SK-N-SH treated with all-trans-retinoic acid at 6 μM for 48 hours (cell line): ENCODE data around the gene NEU2.

Source experiments
- ATAC-seq: fragments of 200-7000 bp; cut with Tn5 transposase; 3 replicates; pipeline ENCODE4 v1.9.1; 2020; ENCODE audit warnings: mild to moderate bottlenecking, moderate library complexity
- ARNTL ChIP-seq: fragments of 450-650 bp; formaldehyde crosslinking; IDR thresholded peaks from 2 replicates; pipeline ENCODE4 v1.5.0; 2020; ENCODE audit warnings: low read depth, mild to moderate bottlenecking, moderate library complexity, borderline replicate concordance
- BACH2 ChIP-seq: fragments of 250-450 bp; sonication (Bioruptor Pico); IDR thresholded peaks from 2 replicates; pipeline ENCODE4 v1.9.0; 2021; ENCODE audit warnings: mild to moderate bottlenecking, borderline replicate concordance
- CREB5 ChIP-seq: fragments of 250-450 bp; sonication (Bioruptor Pico); IDR thresholded peaks from 2 replicates; pipeline ENCODE4 v1.5.1; 2020; ENCODE audit warnings: low read depth, mild to moderate bottlenecking, moderate library complexity
- CSDC2 ChIP-seq: fragments of 250-450 bp; sonication (Bioruptor Pico); IDR thresholded peaks from 2 replicates; pipeline ENCODE4 v1.5.0; 2020; ENCODE audit warnings: mild to moderate bottlenecking, moderate library complexity
- CSRNP3 ChIP-seq: fragments of 250-450 bp; sonication (Bioruptor Pico); IDR thresholded peaks from 2 replicates; pipeline ENCODE4 v1.5.1; 2021; ENCODE audit warnings: mild to moderate bottlenecking, moderate library complexity
- ESRRG ChIP-seq: fragments of 250-450 bp; sonication (Bioruptor Pico); IDR thresholded peaks from 2 replicates; pipeline ENCODE4 v1.6.1; 2021; ENCODE audit warnings: mild to moderate bottlenecking
- ISL1 ChIP-seq: fragments of 250-450 bp; sonication (Bioruptor Pico); IDR thresholded peaks from 2 replicates; pipeline ENCODE4 v2.1.2; 2022; ENCODE audit warnings: mild to moderate bottlenecking, moderate library complexity
- OSR1 ChIP-seq: fragments of 250-450 bp; sonication (Bioruptor Pico); IDR thresholded peaks from 2 replicates; pipeline ENCODE4 v1.8.0; 2022; ENCODE audit warnings: moderate library complexity, mild to moderate bottlenecking, inconsistent platforms
- PATZ1 ChIP-seq: fragments of 250-450 bp; sonication (Bioruptor Pico); IDR thresholded peaks from 2 replicates; pipeline ENCODE4 v1.8.0; 2020; ENCODE audit warnings: mild to moderate bottlenecking, moderate library complexity, borderline replicate concordance
- POU6F1 ChIP-seq: fragments of 250-450 bp; sonication (Bioruptor Pico); IDR thresholded peaks from 2 replicates; pipeline ENCODE4 v1.8.0; 2021; ENCODE audit warnings: low read depth, mild to moderate bottlenecking, moderate library complexity, borderline replicate concordance
- PPARA ChIP-seq: fragments of 250-450 bp; sonication (Bioruptor Pico); IDR thresholded peaks from 2 replicates; pipeline ENCODE4 v1.5.0; 2020; ENCODE audit warnings: mild to moderate bottlenecking, borderline replicate concordance
- RARB ChIP-seq: fragments of 250-450 bp; sonication (Bioruptor Pico); IDR thresholded peaks from 2 replicates; pipeline ENCODE4 v1.8.0; 2021; ENCODE audit warnings: mild to moderate bottlenecking, moderate library complexity
- SNAI2 ChIP-seq: fragments of 250-450 bp; sonication (Bioruptor Pico); IDR thresholded peaks from 2 replicates; pipeline ENCODE4 v1.5.0; 2020; ENCODE audit warnings: mild to moderate bottlenecking, moderate library complexity
- TCF4 ChIP-seq: fragments of 250-450 bp; sonication (Bioruptor Pico); IDR thresholded peaks from 2 replicates; pipeline ENCODE4 v1.8.0; 2021; ENCODE audit warnings: mild to moderate bottlenecking, moderate library complexity, borderline replicate concordance
- TOX ChIP-seq: fragments of 250-450 bp; sonication (Bioruptor Pico); IDR thresholded peaks from 2 replicates; pipeline ENCODE4 v1.8.0; 2021; ENCODE audit warnings: mild to moderate bottlenecking, moderate library complexity, borderline replicate concordance
- TSHZ2 ChIP-seq: fragments of 250-450 bp; sonication (Bioruptor Pico); IDR thresholded peaks from 2 replicates; pipeline ENCODE4 v1.5.0; 2020; ENCODE audit warnings: mild to moderate bottlenecking, moderate library complexity
- ZC3H10 ChIP-seq: fragments of 250-450 bp; sonication (Bioruptor Pico); IDR thresholded peaks from 2 replicates; pipeline ENCODE4 v1.5.1; 2021; ENCODE audit warnings: mild to moderate bottlenecking, moderate library complexity
- ZFP3 ChIP-seq: fragments of 250-450 bp; sonication (Bioruptor Pico); IDR thresholded peaks from 2 replicates; pipeline ENCODE4 v1.5.0; 2020; ENCODE audit warnings: mild to moderate bottlenecking, moderate library complexity
- ZFP30 ChIP-seq: fragments of 450-650 bp; formaldehyde crosslinking; IDR thresholded peaks from 2 replicates; pipeline ENCODE4 v1.5.0; 2022; ENCODE audit warnings: mild to moderate bottlenecking, moderate library complexity
- ZNF565 ChIP-seq: fragments of 450-650 bp; formaldehyde crosslinking; conservative IDR thresholded peaks from 2 replicates; pipeline ENCODE4 v1.5.0; 2020; ENCODE audit warnings: low read depth, mild to moderate bottlenecking, moderate library complexity
- ZNF70 ChIP-seq: fragments of 450-650 bp; formaldehyde crosslinking; IDR thresholded peaks from 2 replicates; pipeline ENCODE4 v1.5.0; 2020; ENCODE audit warnings: mild to moderate bottlenecking, moderate library complexity
- ZNF8 ChIP-seq: fragments of 450-650 bp; formaldehyde crosslinking; IDR thresholded peaks from 2 replicates; pipeline ENCODE4 v1.5.0; 2020; ENCODE audit warnings: mild to moderate bottlenecking, moderate library complexity

Gene NEU2

GRCh38 chr2:232986155-232986554, 46.3 kb upstream of the NEU2 start:
- TF ChIP-seq ZNF70 (CRISPR knock-in tag) (no peak), ZFP3 (CRISPR knock-in tag) (no peak), ISL1 (CRISPR knock-in tag) (no peak), TOX (CRISPR knock-in tag) (no peak), ZNF8 (CRISPR knock-in tag) (peak; percentile 85), OSR1 (CRISPR knock-in tag) (no peak)
- ATAC-seq = no peak

- ATAC-seq = no peak
- TF ChIP-seq TCF4 (CRISPR knock-in tag) = no peak
- no peak for TF ChIP-seq OSR1 (CRISPR knock-in tag)
- TF ChIP-seq RARB (CRISPR knock-in tag) = no peak
- no peak for TF ChIP-seq ZNF70 (CRISPR knock-in tag)
- TF ChIP-seq BACH2 (CRISPR knock-in tag) = no peak
- no peak for TF ChIP-seq PPARA (CRISPR knock-in tag)
- TF ChIP-seq ZFP30 (CRISPR knock-in tag) = no peak
- TF ChIP-seq CREB5 = no peak
- no peak for TF ChIP-seq ZNF565
- no peak for TF ChIP-seq TOX (CRISPR knock-in tag)
Measured at GRCh38 chr2:232993231-232993821, 39.1 kb upstream of the NEU2 start.

- no peak for TF ChIP-seq ZNF70 (CRISPR knock-in tag)
- ATAC-seq = no peak
Measured at GRCh38 chr2:232994446-232994845, 38.0 kb upstream of the NEU2 start.

- TF ChIP-seq ESRRG (CRISPR knock-in tag) (no peak), ZC3H10 (CRISPR knock-in tag) (no peak), POU6F1 (CRISPR knock-in tag) (no peak), RARB (CRISPR knock-in tag) (no peak), ZNF8 (CRISPR knock-in tag) (no peak), ISL1 (CRISPR knock-in tag) (no peak), PPARA (CRISPR knock-in tag) (no peak), CSDC2 (CRISPR knock-in tag) (no peak), CSRNP3 (CRISPR knock-in tag) (no peak), SNAI2 (CRISPR knock-in tag) (no peak), ZNF70 (CRISPR knock-in tag) (no peak), BACH2 (CRISPR knock-in tag) (no peak), TSHZ2 (CRISPR knock-in tag) (no peak), ARNTL (CRISPR knock-in tag) (no peak), PATZ1 (CRISPR knock-in tag) (no peak), ZFP30 (CRISPR knock-in tag) (no peak), CREB5 (no peak)
Measured at GRCh38 chr2:232997749-232998665, 34.5 kb upstream of the NEU2 start.

More at GRCh38 chr2:232997749-232998665, 34.5 kb upstream of the NEU2 start:
- no peak for ATAC-seq
